GM10248 (cell line): ENCODE results near the gene SURF4.
A peak's percentile ranks its signal among the peaks of the same experiment; 100 is the strongest.
"Not testable (repeated sequence)": the region's sequence is repeated elsewhere in the genome, so short reads cannot be mapped to it uniquely, and the experiment has no call there.

Source experiments
- CTCF ChIA-PET: fragments of 300-600 bp; sonication (Branson Sonifier 250); formaldehyde crosslinking; extraction: SDS; loops from one replicate; lab custom pipeline; 2021; ENCODE audit warnings: antibody characterized with exemption; lab: Yijun Ruan, JAX
- POLR2A ChIA-PET: fragments of 350-650 bp; sonication (Branson Sonifier 250); formaldehyde crosslinking; extraction: SDS; loops from one replicate; lab custom pipeline; 2020; ENCODE audit warnings: antibody characterized with exemption; lab: Yijun Ruan, JAX
- DNase-seq: peaks from one replicate; pipeline ENCODE4 v3.0.0; 2012; ENCODE audit errors: extremely low spot score
- TF ChIP-seq, protein P1 (sequence below): IDR thresholded peaks from 2 replicates; pipeline ENCODE4 v1.5.1; 2012; ENCODE audit warnings: mild to moderate bottlenecking, low read depth; ENCODE audit errors: extremely low read depth, missing control alignments, control extremely low read depth

The SURF4 gene

DNA sequence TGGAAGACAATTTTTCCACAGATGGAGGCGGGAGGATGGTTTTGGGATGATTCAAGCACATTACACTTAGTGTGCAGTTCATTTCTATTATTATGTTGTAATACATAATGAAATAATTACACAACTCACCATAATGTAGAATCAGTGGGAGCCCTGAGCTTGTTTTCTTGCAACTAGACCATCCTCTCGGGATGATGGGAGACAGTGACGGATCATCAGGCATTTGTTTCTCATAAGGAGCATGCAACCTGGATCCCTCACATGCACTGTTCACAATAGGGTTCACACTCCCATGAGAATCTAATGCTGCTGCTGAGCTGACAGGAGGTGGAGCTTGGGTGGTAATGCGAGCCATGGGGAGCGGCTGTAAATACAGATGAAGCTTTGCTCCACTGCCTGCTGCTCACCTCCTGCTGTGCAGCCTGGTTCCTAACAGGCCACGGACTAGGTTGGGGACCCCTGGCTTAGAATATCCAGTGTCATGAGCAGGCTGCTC lies 1.9 kb upstream of the SURF4 start:
- ChIA-PET CTCF (interaction anchor here (1.6 kb wide), 1 partner anchor 23 kb away, joined by 4 read pairs; no protein-coding TSS in a partner anchor), POLR2A (no interaction called here)
- TF ChIP-seq, protein P1, sequence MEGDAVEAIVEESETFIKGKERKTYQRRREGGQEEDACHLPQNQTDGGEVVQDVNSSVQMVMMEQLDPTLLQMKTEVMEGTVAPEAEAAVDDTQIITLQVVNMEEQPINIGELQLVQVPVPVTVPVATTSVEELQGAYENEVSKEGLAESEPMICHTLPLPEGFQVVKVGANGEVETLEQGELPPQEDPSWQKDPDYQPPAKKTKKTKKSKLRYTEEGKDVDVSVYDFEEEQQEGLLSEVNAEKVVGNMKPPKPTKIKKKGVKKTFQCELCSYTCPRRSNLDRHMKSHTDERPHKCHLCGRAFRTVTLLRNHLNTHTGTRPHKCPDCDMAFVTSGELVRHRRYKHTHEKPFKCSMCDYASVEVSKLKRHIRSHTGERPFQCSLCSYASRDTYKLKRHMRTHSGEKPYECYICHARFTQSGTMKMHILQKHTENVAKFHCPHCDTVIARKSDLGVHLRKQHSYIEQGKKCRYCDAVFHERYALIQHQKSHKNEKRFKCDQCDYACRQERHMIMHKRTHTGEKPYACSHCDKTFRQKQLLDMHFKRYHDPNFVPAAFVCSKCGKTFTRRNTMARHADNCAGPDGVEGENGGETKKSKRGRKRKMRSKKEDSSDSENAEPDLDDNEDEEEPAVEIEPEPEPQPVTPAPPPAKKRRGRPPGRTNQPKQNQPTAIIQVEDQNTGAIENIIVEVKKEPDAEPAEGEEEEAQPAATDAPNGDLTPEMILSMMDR = no peak
- DNase-seq = no peak

DNA sequence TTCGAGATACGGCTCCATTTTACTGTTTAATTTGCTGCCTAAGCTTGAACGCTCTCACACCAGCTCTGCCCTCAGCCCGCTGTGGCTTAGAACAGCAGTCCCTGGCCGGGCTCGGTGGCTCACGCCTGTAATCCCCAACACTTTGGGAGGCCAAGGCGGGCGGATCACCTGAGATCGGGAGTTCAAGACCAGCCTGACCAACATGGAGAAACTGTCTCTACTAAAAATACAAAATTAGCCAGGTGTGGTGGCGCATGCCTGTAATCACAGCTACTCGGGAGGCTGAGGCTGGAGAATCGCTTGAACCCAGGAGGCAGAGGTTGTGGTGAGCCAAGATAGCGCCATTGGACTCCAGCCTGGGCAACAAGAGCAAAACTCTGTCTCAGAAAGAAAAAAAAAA lies 1.4 kb upstream of the SURF4 start:
- CTCF ChIA-PET = interaction anchor here (0.9 to 1.6 kb wide), 3 partner anchors 11 to 47 kb away, joined by 3 to 4 read pairs (median 3); no protein-coding TSS in a partner anchor

DNA sequence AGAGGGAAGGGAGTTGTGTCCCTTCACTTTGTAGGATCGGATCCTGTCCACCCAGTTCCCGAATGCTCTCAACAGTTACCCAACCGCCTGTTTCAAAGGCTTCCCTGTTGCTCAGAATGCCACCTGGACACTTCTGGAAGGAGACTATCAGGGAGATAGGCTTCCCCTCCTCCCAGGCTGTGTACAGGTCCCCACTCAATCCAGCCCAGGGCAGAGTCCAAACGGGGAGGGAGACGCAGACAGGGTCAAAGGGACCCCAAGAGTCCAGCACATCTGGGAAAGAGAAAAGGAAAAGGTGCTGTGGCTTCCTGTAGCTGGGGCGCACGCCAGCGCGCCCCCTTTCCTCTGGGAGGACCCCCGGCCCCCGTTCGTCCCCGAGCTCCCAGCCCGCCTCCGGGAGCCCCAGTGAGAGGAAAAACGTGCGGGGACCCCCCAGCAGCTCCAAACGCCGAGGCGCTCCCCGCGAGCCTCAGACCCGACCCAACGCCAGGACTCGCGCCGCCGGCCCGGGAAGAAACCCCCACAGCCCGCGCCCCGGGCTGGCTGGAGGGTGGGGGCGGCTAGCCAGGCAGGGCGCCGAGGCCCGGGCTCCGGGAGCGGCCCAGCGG lies 640 bp downstream of the SURF4 start:
- ChIA-PET CTCF (interaction anchor here (1.1 to 4.8 kb wide), 3 partner anchors 12 to 111 kb away, joined by 3 to 22 read pairs (median 5); no protein-coding TSS in a partner anchor), POLR2A (interaction anchor here (1.2 to 2.5 kb wide), 3 partner anchors 12 to 45 kb away, joined by 3 to 10 read pairs (median 3); partner anchors contain the start of genes MED22 and RPL7A)
- TF ChIP-seq, protein P1 = peak; percentile 38
- DNase-seq = peak; percentile 39

More for the DNA sequence above, 1.4 kb upstream of the SURF4 start:
- POLR2A ChIA-PET = interaction anchor here (0.7 to 0.8 kb wide), 2 partner anchors 28 to 223 kb away, joined by 3 read pairs; no protein-coding TSS in a partner anchor
- DNase-seq = not testable (repeated sequence)

DNA sequence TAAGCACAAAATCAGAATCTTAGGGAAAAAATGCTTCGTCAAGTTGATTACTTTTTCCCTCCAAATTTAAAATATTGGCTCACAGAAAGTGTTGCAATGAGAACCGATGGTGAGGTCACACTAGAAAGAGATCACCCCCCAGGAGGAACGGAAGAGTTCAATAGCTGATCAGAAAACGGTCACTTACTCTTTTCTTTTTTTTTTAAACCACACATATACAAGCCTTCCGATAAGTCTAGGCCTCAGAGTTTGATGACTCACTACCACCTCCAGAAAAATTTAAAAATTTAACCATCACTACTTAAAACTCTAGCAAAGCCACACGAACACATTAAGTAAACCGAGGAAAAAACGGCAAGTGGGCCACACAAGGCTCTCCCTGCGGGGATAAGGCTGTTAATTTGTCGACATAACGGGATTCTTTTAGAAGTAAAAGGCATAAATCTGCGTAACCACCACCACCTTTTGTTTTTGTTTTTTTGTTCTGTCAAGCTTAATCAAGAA lies 1.2 kb downstream of the SURF4 start:
- CTCF ChIA-PET = interaction anchor here (1.1 to 4.8 kb wide), 3 partner anchors 12 to 112 kb away, joined by 3 to 22 read pairs (median 5); no protein-coding TSS in a partner anchor
- TF ChIP-seq, protein P1 = no peak
- POLR2A ChIA-PET = interaction anchor here (1.2 to 2.5 kb wide), 3 partner anchors 11 to 45 kb away, joined by 3 to 10 read pairs (median 3); partner anchors contain the start of genes MED22 and RPL7A
- no peak for DNase-seq

DNA sequence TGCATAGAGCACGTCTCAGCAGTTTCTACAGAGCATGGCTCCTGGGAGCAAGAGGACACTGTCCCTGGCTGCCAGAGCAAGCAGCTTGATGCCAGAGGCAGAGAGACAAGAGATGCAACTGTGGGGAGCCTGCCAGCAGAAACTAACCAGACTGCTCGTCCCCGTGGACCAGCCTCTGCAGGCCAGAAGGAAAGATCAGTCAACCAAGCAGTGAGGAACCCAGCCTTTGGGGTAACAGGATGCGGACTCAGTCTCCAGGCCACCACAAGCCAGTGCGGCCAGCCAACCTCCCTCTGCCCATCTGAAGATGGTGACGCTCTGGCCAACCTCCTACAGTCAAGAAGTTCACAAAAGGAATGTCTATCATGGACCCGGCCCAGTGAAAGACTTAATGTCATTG lies 3.7 kb downstream of the SURF4 start:
- no peak for DNase-seq
- POLR2A ChIA-PET = interaction anchor here (1.2 to 3.5 kb wide), 5 partner anchors 9 to 32 kb away, joined by 3 to 21 read pairs (median 7); partner anchors contain the start of genes MED22, RPL7A, SURF1 and SURF2
- CTCF ChIA-PET = interaction anchor here (0.7 to 4.8 kb wide), 9 partner anchors 9 to 228 kb away, joined by 3 to 22 read pairs (median 5); partner anchors contain the start of genes SURF1 and SURF2
- TF ChIP-seq, protein P1 = no peak

DNA sequence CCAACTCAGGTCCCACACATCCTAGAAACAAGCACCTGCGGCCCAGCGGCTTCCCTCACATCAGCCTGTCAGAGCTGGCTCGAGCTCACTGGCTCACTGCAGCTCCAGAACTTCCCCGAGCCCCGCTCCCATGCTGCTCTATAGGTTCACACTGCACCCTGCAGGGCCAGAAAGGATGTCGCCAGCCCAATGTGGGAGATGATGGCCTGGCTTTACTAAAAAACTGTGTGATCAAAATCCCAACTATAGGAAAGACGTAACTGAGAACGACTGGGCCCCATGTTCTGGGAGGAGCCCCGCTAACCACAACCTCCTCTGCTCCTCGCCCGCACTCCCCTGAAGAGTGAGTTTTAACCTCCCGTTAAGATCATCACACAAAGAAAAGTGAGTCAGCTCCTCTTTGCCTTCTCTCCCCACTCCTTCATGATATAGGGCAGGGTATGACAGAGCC lies 4.6 kb downstream of the SURF4 start:
- DNase-seq = no peak
- TF ChIP-seq, protein P1 = peak; percentile 33
- ChIA-PET CTCF (interaction anchor here (0.7 to 4.8 kb wide), 13 partner anchors 8 to 227 kb away, joined by 3 to 22 read pairs (median 4); partner anchors contain the start of genes SLC2A6, SURF1 and SURF2), POLR2A (interaction anchor here (1.2 to 3.5 kb wide), 6 partner anchors 8 to 88 kb away, joined by 5 to 21 read pairs (median 7); partner anchors contain the start of genes CACFD1, MED22, RPL7A and SURF1)
